Measurements from ENCODE around the gene TARS2.

GRCh38 chr1:150528196-150528595, 41.0 kb downstream of the TARS2 start:
- TF ChIP-seq USF2 (CRISPR knock-in tag; IDR thresholded peaks at IDR 0.05), result no peak
- no peak for TF ChIP-seq RELA (CRISPR knock-in tag; IDR thresholded peaks at IDR 0.05; ENCODE audit: borderline replicate concordance)
- TF ChIP-seq ATF6 (CRISPR knock-in tag; IDR thresholded peaks at IDR 0.05), result no peak
- no peak for TF ChIP-seq NR2C2 (CRISPR knock-in tag; IDR thresholded peaks at IDR 0.05)
- no peak for TF ChIP-seq CTCF (IDR thresholded peaks at IDR 0.05)
- no peak for TF ChIP-seq SMAD3 (CRISPR knock-in tag; IDR thresholded peaks at IDR 0.05; ENCODE audit: borderline replicate concordance)
- no peak for TF ChIP-seq USF1 (CRISPR knock-in tag; IDR thresholded peaks at IDR 0.05)
- no peak for TF ChIP-seq NR1H2 (CRISPR knock-in tag; IDR thresholded peaks at IDR 0.05)
- no peak for TF ChIP-seq ZNF423 (CRISPR knock-in tag; IDR thresholded peaks at IDR 0.05)
- TF ChIP-seq STAT6 (CRISPR knock-in tag; conservative IDR thresholded peaks at IDR 0.05; ENCODE audit: low read depth), result no peak

Data from WTC11 (cell line).